ENCODE results near the gene OPTN. TPM values are rescaled to one million over a fixed set of nuclear protein-coding genes. Genes with fewer than 3 reads are reported as not detected.

OPTN gene
- total and polyA plus RNA-seq, 2 of the 8 experiments (the other 6 are each of a cell fraction or from before 2014, with no cell fraction given), result 4.8 to 20.1 TPM

DNA sequence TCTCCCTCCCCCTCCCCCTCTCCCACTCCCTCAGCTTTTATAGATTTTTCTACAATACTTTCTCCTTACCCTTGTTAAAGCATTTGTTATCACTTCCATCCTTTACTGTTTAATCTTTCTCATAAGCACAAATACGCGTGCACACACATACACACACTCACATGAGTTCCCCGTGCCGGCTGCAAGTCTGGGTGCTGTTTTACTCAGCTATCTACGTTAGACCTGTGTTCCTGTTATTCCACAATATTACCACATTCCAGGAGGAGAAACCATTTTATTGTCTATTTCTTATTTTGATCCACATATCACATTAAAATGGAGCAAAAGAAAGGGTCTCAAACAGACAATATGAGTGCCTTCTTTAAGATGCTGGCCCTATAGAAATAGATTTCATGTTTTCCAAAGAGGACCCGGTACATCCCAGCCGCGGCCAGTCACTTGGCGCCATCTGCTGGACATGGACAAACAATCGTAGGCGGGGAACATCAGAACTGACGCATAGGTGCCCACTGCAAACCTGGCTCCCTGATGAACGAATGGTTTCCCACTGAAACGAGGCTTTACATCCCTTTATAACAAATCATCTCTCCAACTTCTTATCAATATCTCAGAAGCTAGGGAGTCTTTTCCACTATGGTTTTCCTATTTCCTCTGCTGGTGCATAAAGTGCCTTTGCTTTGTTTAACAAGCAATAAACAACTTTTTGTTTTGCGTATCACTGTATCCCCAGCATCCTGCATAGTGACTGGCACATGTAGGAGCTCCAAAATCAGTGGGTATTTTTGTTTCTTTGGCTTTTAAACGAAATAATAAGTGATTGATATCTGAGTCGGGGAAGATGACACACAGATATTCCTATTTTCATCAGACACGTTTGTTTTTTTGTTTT lies 25.2 kb upstream of the OPTN start (continued):
- TF ChIP-seq, protein P1, sequence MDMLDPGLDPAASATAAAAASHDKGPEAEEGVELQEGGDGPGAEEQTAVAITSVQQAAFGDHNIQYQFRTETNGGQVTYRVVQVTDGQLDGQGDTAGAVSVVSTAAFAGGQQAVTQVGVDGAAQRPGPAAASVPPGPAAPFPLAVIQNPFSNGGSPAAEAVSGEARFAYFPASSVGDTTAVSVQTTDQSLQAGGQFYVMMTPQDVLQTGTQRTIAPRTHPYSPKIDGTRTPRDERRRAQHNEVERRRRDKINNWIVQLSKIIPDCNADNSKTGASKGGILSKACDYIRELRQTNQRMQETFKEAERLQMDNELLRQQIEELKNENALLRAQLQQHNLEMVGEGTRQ (IDR thresholded peaks at IDR 0.05; ENCODE audit: low read length), result no peak
- TF ChIP-seq, protein P2, sequence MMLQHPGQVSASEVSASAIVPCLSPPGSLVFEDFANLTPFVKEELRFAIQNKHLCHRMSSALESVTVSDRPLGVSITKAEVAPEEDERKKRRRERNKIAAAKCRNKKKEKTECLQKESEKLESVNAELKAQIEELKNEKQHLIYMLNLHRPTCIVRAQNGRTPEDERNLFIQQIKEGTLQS (IDR thresholded peaks at IDR 0.05; ENCODE audit: insufficient read depth, low read depth, low read length), result no peak
- TF ChIP-seq, protein P3, sequence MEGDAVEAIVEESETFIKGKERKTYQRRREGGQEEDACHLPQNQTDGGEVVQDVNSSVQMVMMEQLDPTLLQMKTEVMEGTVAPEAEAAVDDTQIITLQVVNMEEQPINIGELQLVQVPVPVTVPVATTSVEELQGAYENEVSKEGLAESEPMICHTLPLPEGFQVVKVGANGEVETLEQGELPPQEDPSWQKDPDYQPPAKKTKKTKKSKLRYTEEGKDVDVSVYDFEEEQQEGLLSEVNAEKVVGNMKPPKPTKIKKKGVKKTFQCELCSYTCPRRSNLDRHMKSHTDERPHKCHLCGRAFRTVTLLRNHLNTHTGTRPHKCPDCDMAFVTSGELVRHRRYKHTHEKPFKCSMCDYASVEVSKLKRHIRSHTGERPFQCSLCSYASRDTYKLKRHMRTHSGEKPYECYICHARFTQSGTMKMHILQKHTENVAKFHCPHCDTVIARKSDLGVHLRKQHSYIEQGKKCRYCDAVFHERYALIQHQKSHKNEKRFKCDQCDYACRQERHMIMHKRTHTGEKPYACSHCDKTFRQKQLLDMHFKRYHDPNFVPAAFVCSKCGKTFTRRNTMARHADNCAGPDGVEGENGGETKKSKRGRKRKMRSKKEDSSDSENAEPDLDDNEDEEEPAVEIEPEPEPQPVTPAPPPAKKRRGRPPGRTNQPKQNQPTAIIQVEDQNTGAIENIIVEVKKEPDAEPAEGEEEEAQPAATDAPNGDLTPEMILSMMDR (IDR thresholded peaks at IDR 0.05; ENCODE audit: control extremely low read depth in 1 of 3, insufficient read depth in 1 of 3, low read depth in 1 of 3, low read length in 3 of 3), result peak; percentile 88 to 89 (median 89)
- TF ChIP-seq RFX5 (IDR thresholded peaks at IDR 0.05; ENCODE audit: borderline replicate concordance, low read depth, low read length) (no peak), RXRA (IDR thresholded peaks at IDR 0.05; ENCODE audit: insufficient read depth, low read depth, low read length) (no peak), RAD21 (IDR thresholded peaks at IDR 0.05 in 1 of 2, conservative IDR thresholded peaks at IDR 0.05 in 1 of 2; ENCODE audit: low read depth in 2 of 2, low read length in 2 of 2) (peak; percentile 97)

Data from H1 (cell line).